GM23338 (cell line): Measurements from ENCODE around the gene TYK2. TPM values are rescaled to one million over a fixed set of nuclear protein-coding genes. Genes with fewer than 3 reads are reported as not detected.

ENCODE experiments used
- ATAC-seq: fragments of 200-7000 bp; cut with Tn5 transposase; 3 replicates; pipeline ENCODE4 v1.9.1; 2020
- DNase-seq: peaks from one replicate; pipeline ENCODE4 v3.0.0-alpha.2; 2015; ENCODE audit warnings: low spot score
- H2AFZ ChIP-seq: fragments of 200-600 bp; sonication (generic); 2 replicates; pipeline ENCODE4 v1.8.0; 2016; ENCODE audit warnings: antibody characterized with exemption, mild to moderate bottlenecking, moderate library complexity
- H3F3A ChIP-seq: fragments of 200-600 bp; sonication (generic); replicated peaks from 2 replicates; pipeline ENCODE4 v1.8.0; 2017; ENCODE audit warnings: antibody characterized with exemption, mixed run types, low read depth
- H3K27ac ChIP-seq: fragments of 200-600 bp; sonication (generic); 2 replicates; pipeline ENCODE4 v1.6.1; 2016; ENCODE audit warnings: low read depth
- H3K27me3 ChIP-seq: fragments of 200-600 bp; sonication (generic); 2 replicates; pipeline ENCODE4 v1.8.0; 2016; ENCODE audit warnings: mild to moderate bottlenecking, mixed run types, moderate library complexity; ENCODE audit not compliant: insufficient read depth
- H3K36me3 ChIP-seq: fragments of 200-600 bp; sonication (generic); 2 replicates; pipeline ENCODE4 v1.8.0; 2016; ENCODE audit warnings: mild to moderate bottlenecking; ENCODE audit not compliant: insufficient read depth
- H3K4me1 ChIP-seq: fragments of 200-600 bp; sonication (generic); 2 replicates; pipeline ENCODE4 v1.8.0; 2016; ENCODE audit warnings: mild to moderate bottlenecking, moderate library complexity; ENCODE audit not compliant: insufficient read depth
- H3K4me2 ChIP-seq: fragments of 200-600 bp; sonication (generic); 2 replicates; pipeline ENCODE4 v1.7.1; 2017; ENCODE audit warnings: mixed run types
- H3K4me3 ChIP-seq: fragments of 200-600 bp; sonication (generic); 2 replicates; pipeline ENCODE4 v1.6.1; 2016; ENCODE audit warnings: mixed run types
- H3K79me2 ChIP-seq: fragments of 200-600 bp; sonication (generic); replicated peaks from 2 replicates; pipeline ENCODE4 v1.8.0; 2017; ENCODE audit warnings: mild to moderate bottlenecking; ENCODE audit not compliant: insufficient read depth
- H3K9me2 ChIP-seq: fragments of 200-600 bp; sonication (generic); 2 replicates; pipeline ENCODE4 v1.8.0; 2017; ENCODE audit not compliant: insufficient read depth
- H4K20me1 ChIP-seq: fragments of 200-600 bp; sonication (generic); replicated peaks from 2 replicates; pipeline ENCODE4 v1.8.0; 2017; ENCODE audit warnings: mild to moderate bottlenecking; ENCODE audit not compliant: insufficient read depth
- H3K27ac Mint-ChIP-seq: 2 replicates; pipeline ENCODE4 v1.8.0; 2020; ENCODE audit warnings: inconsistent platforms, mild to moderate bottlenecking, moderate library complexity, mixed read lengths
- H3K27me3 Mint-ChIP-seq: 3 replicates; pipeline ENCODE4 v1.8.0; 2022; ENCODE audit warnings: low read depth, mild to moderate bottlenecking, moderate library complexity, mixed read lengths, inconsistent platforms; ENCODE audit not compliant: insufficient read depth, poor library complexity
- H3K36me3 Mint-ChIP-seq: 3 replicates; pipeline ENCODE4 v1.8.0; 2021; ENCODE audit warnings: low read depth, mild to moderate bottlenecking, inconsistent platforms, moderate library complexity, mixed read lengths
- H3K4me1 Mint-ChIP-seq: 3 replicates; pipeline ENCODE4 v1.8.0; 2020; ENCODE audit warnings: mild to moderate bottlenecking, inconsistent platforms, mixed read lengths
- H3K4me3 Mint-ChIP-seq: 3 replicates; pipeline ENCODE4 v1.8.0; 2021; ENCODE audit warnings: moderate library complexity, mild to moderate bottlenecking, inconsistent platforms, mixed read lengths
- H3K9me3 Mint-ChIP-seq: 3 replicates; pipeline ENCODE4 v1.8.0; 2020; ENCODE audit warnings: moderate library complexity, mild to moderate bottlenecking, inconsistent platforms, mixed read lengths
- CREB1 ChIP-seq: fragments of 250-450 bp; sonication (Bioruptor Pico); IDR thresholded peaks from 2 replicates; pipeline ENCODE4 v1.5.0; 2020; ENCODE audit warnings: low read depth, mild to moderate bottlenecking, moderate library complexity
- CTCF ChIP-seq, 2 experiments: fragments of 200-600 bp in 1 of 2; sonication (generic) in 1 of 2; conservative IDR thresholded peaks; 2 replicates each; pipeline versions ENCODE4 v1.5.1 to v1.6.1; 2016 to 2017; ENCODE audit warnings: antibody characterized with exemption in 2 of 2, low read depth in 2 of 2, mild to moderate bottlenecking in 2 of 2, moderate library complexity in 1 of 2
- ETS1 ChIP-seq: IDR thresholded peaks from 2 replicates; pipeline ENCODE4 v1.6.1; 2016; ENCODE audit warnings: antibody characterized with exemption
- EZH2 ChIP-seq: fragments of 200-600 bp; sonication (generic); IDR thresholded peaks from one replicate; pipeline ENCODE4 v1.8.0; 2017; ENCODE audit warnings: antibody characterized with exemption, mild to moderate bottlenecking, low read depth; ENCODE audit not compliant: unreplicated experiment
- EZH2phosphoT487 ChIP-seq: fragments of 200-600 bp; sonication (generic); IDR thresholded peaks from one replicate; pipeline ENCODE4 v1.8.1; 2018; ENCODE audit warnings: antibody characterized with exemption; ENCODE audit not compliant: unreplicated experiment
- JUNB ChIP-seq: IDR thresholded peaks from one replicate; pipeline ENCODE4 v1.6.1; 2016; ENCODE audit warnings: antibody characterized with exemption; ENCODE audit not compliant: unreplicated experiment
- NANOG ChIP-seq: IDR thresholded peaks from 2 replicates; pipeline ENCODE4 v1.6.1; 2016; ENCODE audit warnings: antibody characterized with exemption, borderline replicate concordance
- POLR2AphosphoS5 ChIP-seq: IDR thresholded peaks from 2 replicates; pipeline ENCODE4 v1.6.1; 2016; ENCODE audit warnings: antibody characterized with exemption, low read depth
- REST ChIP-seq: IDR thresholded peaks from one replicate; pipeline ENCODE4 v1.6.1; 2018; ENCODE audit warnings: antibody characterized with exemption; ENCODE audit not compliant: unreplicated experiment
- STAT1 ChIP-seq: IDR thresholded peaks from one replicate; pipeline ENCODE4 v1.6.1; 2016; ENCODE audit warnings: antibody characterized with exemption; ENCODE audit not compliant: unreplicated experiment
- ZNF114 ChIP-seq: fragments of 250-450 bp; sonication (Bioruptor Pico); IDR thresholded peaks from 2 replicates; pipeline ENCODE4 v1.5.0; 2020; ENCODE audit warnings: mild to moderate bottlenecking, moderate library complexity
- ZNF331 ChIP-seq: fragments of 250-450 bp; sonication (Bioruptor Pico); IDR thresholded peaks from 2 replicates; pipeline ENCODE4 v1.5.0; 2020; ENCODE audit warnings: low read depth, mild to moderate bottlenecking, moderate library complexity
- ZNF462 ChIP-seq: fragments of 250-450 bp; sonication (Bioruptor Pico); IDR thresholded peaks from 2 replicates; pipeline ENCODE4 v1.5.0; 2020; ENCODE audit warnings: mild to moderate bottlenecking, moderate library complexity
- polyA plus RNA-seq: library from polyadenylated mRNA; unstranded; fragments of >200 nt; fragmentation: Nextera tagmentation; extraction: Ambion mirVana; gene quantifications from 2 replicates; pipeline ENCODE4 v1.2.1, GENCODE V29; 2016
- total RNA-seq: library from RNA; depleted of rRNA; stranded (reverse); fragments of >200 nt; shearing (Covaris generic); gene quantifications from 2 replicates; pipeline ENCODE4 v1.2.3, GENCODE V29; 2014

TYK2 gene
- total and polyA plus RNA-seq, 2 experiments from 2014 or later, result 29.1 to 30.7 TPM

GRCh38 chr19:10305139-10305806 lies 75.1 kb downstream of the TYK2 start:
- Histone ChIP-seq H3K4me2 (no peak overlapping the region), H3K4me1 (no peaks in the 10 kb centered on the region), H3K4me3 (no peak overlapping the region), H4K20me1 (no peaks in the 10 kb centered on the region), H2AFZ (no peak overlapping the region), H3F3A (no peaks in the 10 kb centered on the region), H3K27me3 (no peaks in the 10 kb centered on the region), H3K36me3 (no peaks in the 10 kb centered on the region), H3K79me2 (no peaks in the 10 kb centered on the region), H3K27ac (no peak overlapping the region), H3K9me2 (no peaks in the 10 kb centered on the region)
- H3K4me3 Mint-ChIP-seq, result no peak overlapping the region
- TF ChIP-seq JUNB (no peak), NANOG (no peak), REST (no peak), EZH2phosphoT487 (no peak), ZNF462 (CRISPR knock-in tag) (no peak), STAT1 (no peak), EZH2 (no peak), POLR2AphosphoS5 (no peak), CREB1 (CRISPR knock-in tag) (no peak), ETS1 (no peak), ZNF331 (CRISPR knock-in tag) (no peak), CTCF (conservative IDR thresholded peaks at IDR 0.05; ENCODE audit: low read depth in 2 of 2) (no peak), ZNF114 (CRISPR knock-in tag) (no peak)
- no peak for ATAC-seq
- H3K9me3 Mint-ChIP-seq, result no peaks in the 10 kb centered on the region
- no peaks in the 10 kb centered on the region for H3K4me1 Mint-ChIP-seq
- DNase-seq, result no peak
- no peak overlapping the region for H3K27ac Mint-ChIP-seq
- no peaks in the 10 kb centered on the region for H3K36me3 Mint-ChIP-seq
- H3K27me3 Mint-ChIP-seq, result peaks cover 23% of the 10 kb centered on the region
